Fibroblast of pulmonary artery (primary cell): ENCODE data around the gene TMEM178A.

Experiments used
- DNase-seq: peaks from one replicate; pipeline ENCODE4 v3.0.0-alpha.2; 2010; ENCODE audit warnings: low read depth
- H3K4me3 ChIP-seq: replicated peaks from 2 replicates; pipeline ENCODE4 v1.5.1; 2011; ENCODE audit warnings: low read depth, mild to moderate bottlenecking, control low read depth, low read length, moderate library complexity
- TF ChIP-seq, protein P1 (sequence below): IDR thresholded peaks from 2 replicates; pipeline ENCODE4 v1.5.1; 2011; ENCODE audit warnings: mild to moderate bottlenecking, control low read depth, low read length, inconsistent platforms; ENCODE audit errors: missing control alignments

TMEM178A gene

DNA sequence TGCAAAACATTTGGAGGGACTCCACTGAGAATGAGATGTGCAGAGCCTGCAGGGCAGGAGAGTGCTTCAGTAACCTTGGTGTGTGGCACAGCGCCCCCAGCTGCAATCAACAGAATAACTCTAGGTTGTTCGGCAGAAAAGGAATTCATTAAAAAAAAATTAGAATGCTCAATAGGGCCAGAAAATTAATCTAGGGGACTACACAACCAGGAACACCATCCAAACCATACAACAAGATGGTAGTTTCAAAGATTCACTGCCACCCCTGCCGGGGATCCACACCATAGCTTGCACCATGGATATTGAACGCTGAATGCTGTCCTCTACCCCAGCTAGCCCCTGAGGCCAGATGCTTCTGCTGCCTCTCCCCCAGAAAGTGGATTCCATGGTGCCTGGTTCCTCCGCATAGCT, 63.2 kb downstream of the TMEM178A start:
- no peak overlapping the region for H3K4me3 ChIP-seq
- peak; percentile 55 for DNase-seq
- TF ChIP-seq, protein P1, sequence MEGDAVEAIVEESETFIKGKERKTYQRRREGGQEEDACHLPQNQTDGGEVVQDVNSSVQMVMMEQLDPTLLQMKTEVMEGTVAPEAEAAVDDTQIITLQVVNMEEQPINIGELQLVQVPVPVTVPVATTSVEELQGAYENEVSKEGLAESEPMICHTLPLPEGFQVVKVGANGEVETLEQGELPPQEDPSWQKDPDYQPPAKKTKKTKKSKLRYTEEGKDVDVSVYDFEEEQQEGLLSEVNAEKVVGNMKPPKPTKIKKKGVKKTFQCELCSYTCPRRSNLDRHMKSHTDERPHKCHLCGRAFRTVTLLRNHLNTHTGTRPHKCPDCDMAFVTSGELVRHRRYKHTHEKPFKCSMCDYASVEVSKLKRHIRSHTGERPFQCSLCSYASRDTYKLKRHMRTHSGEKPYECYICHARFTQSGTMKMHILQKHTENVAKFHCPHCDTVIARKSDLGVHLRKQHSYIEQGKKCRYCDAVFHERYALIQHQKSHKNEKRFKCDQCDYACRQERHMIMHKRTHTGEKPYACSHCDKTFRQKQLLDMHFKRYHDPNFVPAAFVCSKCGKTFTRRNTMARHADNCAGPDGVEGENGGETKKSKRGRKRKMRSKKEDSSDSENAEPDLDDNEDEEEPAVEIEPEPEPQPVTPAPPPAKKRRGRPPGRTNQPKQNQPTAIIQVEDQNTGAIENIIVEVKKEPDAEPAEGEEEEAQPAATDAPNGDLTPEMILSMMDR = peak; percentile 79

DNA sequence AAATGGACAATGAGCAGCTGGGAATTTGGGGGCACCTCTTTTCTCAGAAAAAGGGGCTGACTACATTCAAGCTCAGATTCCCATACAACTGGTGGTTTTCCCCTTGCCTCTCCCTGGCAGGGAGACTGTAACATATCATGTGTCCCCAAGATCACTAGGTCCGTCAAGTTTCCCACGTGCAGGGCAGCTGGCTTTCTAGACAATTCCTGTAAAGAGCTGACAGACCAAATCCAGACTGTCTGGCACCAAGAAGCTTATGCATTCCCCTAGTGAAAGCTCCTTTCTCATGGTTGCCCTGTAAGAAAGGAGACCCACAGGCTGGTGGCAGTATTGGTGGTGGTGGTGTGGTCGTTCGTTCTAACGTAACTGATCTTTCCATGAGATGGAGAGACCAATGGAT, 64.6 kb downstream of the TMEM178A start:
- TF ChIP-seq, protein P1 = no peak
- no peak for DNase-seq
- H3K4me3 ChIP-seq = no peak overlapping the region

DNA sequence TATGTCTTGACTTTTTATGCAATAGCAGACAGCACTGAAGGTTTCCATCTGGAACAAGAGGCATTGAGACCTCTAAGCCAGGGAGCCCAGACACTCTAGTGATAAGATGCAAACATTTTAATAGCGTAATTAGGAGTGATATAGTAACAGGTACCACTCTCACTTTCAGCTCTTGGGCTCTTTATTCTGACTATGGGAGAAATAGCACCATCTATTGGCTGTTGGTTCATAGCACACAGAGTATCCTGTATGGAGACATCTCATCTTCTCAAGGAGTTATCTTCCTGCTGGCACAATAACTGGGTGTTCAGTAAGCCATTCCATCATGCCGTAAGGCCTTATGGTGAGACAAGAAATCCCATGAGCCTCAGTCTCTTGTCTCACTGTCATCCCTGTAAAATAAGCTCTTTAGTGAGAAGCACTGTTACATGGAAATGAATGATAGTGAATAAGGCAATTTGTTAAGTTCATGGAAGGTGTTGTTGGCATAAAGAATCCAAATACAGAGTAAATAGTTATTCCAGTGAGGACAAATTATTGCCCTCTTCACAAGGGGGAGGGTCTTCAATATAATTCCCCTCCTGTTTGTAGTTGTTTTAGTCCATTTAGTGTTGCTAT, 65.1 kb downstream of the TMEM178A start:
- TF ChIP-seq, protein P1 = peak; percentile 72
- DNase-seq = peak; percentile 53
- H3K4me3 ChIP-seq = no peak overlapping the region

DNA sequence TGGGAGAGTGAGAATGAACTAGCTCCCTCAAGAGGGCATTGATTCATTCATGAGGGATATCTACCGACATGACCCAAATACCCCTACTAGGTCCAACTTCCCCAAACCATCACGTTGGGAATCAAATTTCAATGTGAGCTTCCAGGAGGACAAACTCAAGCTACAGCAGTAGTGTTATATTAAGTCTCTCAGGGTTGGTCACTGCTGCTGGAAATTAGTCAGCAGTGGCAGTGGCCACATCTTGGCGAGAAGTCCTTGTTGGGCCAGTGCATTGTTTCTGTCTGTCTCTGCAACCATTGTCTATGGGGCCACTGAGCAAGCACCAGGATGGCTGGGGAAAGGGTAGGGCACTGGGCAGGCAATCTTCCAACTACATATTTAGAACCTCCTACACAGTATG, 65.8 kb downstream of the TMEM178A start:
- DNase-seq = no peak
- TF ChIP-seq, protein P1 = no peak
- no peak overlapping the region for H3K4me3 ChIP-seq

DNA sequence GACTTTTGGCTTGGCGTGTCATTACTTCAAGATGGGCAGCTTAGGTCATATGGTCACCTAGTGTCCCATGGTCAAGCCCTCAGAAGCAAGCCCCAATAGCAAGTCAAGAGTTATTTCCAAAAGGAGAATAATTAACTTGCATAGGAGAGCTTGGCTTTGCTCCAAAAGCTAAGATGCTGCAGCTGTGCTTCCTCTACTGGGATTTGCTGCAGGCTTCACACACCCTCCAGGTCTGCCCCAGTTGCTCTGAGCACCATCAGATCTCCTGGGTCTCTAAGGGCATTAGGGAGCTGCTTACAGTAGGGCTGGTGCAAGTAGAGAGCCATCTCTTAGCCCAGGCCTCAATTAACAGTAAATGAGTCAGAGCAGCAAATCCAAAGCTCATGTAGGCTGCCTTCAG, 66.8 kb downstream of the TMEM178A start:
- peak; percentile 26 for DNase-seq
- TF ChIP-seq, protein P1 = no peak
- no peak overlapping the region for H3K4me3 ChIP-seq

DNA sequence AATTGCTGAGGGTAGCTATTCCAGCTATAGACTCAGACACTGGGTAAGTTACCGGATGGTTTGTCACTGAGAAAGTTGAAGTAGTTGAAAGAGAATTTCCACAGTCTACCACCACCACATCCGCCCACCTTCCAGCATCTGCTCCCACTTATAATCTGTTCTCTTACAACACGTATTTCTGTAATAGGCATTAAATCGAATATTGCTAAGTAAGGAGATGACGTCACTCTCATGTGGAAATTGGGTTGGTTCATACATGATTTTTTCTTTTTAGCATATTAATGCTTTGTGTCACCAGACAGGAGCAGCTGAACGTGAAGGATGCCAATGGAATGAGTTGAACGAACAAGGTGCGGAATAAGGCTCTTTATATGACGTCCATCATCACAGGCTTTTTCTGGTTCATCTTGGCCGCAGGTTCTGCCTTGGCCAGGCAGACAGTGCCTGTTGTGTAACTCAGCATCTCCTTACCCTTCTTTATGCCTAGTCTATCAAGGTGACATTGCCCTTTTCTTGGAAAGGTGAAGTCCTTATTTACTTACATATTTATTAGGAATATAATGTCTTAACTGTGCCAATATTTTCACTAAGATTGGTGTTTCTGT, 67.5 kb downstream of the TMEM178A start:
- DNase-seq = no peak
- TF ChIP-seq, protein P1 = no peak
- no peak overlapping the region for H3K4me3 ChIP-seq

DNA sequence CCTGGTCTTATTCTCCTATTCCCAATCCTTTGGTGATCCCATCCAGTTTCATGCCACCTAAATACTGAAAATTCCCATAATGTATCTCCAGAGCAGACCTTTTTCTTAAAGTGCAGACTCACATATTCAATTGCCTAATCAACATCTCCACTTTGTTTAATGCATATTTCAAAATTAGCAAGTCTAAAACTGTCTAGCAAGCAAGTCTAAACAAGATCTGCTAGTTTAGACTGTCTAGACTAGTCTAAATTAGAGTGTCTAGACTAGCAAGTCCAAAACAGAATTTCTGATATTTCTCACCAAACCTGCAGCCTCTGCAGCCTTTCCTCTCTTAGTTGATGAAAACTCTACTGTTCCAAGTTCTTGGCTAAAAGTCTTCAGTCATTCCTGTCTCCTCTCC, 68.7 kb downstream of the TMEM178A start:
- no peak for DNase-seq
- no peak overlapping the region for H3K4me3 ChIP-seq
- TF ChIP-seq, protein P1 = no peak
